ENCODE results near the gene ACAD8.

Gene ACAD8

GRCh38 chr11:134312223-134312622, 58.9 kb downstream of the ACAD8 start:
- no peak for TF ChIP-seq PATZ1 (CRISPR knock-in tag; IDR thresholded peaks at IDR 0.05; ENCODE audit: borderline replicate concordance)
- no peak for TF ChIP-seq GLIS3 (CRISPR knock-in tag; IDR thresholded peaks at IDR 0.05)
- TF ChIP-seq ZFP3 (CRISPR knock-in tag; IDR thresholded peaks at IDR 0.05), result no peak
- TF ChIP-seq POU6F1 (CRISPR knock-in tag; IDR thresholded peaks at IDR 0.05; ENCODE audit: borderline replicate concordance, low read depth), result no peak
- no peak for TF ChIP-seq ISL1 (CRISPR knock-in tag; IDR thresholded peaks at IDR 0.05)
- TF ChIP-seq ZFP30 (CRISPR knock-in tag; IDR thresholded peaks at IDR 0.05), result no peak
- TF ChIP-seq TSHZ2 (CRISPR knock-in tag; IDR thresholded peaks at IDR 0.05), result no peak
- TF ChIP-seq BACH2 (CRISPR knock-in tag; IDR thresholded peaks at IDR 0.05; ENCODE audit: borderline replicate concordance), result no peak
- TF ChIP-seq ZNF8 (CRISPR knock-in tag; IDR thresholded peaks at IDR 0.05), result no peak
- no peak for TF ChIP-seq ZC3H10 (CRISPR knock-in tag; IDR thresholded peaks at IDR 0.05)
- TF ChIP-seq TCF4 (CRISPR knock-in tag; IDR thresholded peaks at IDR 0.05; ENCODE audit: borderline replicate concordance), result no peak
- ATAC-seq, result no peak

- no peak for ATAC-seq
- TF ChIP-seq ZFP3 (CRISPR knock-in tag; IDR thresholded peaks at IDR 0.05), result no peak
- TF ChIP-seq ZNF8 (CRISPR knock-in tag; IDR thresholded peaks at IDR 0.05), result no peak
- no peak for TF ChIP-seq ISL1 (CRISPR knock-in tag; IDR thresholded peaks at IDR 0.05)
- no peak for TF ChIP-seq POU6F1 (CRISPR knock-in tag; IDR thresholded peaks at IDR 0.05; ENCODE audit: borderline replicate concordance, low read depth)
- no peak for TF ChIP-seq ZFP30 (CRISPR knock-in tag; IDR thresholded peaks at IDR 0.05)
- no peak for TF ChIP-seq BACH2 (CRISPR knock-in tag; IDR thresholded peaks at IDR 0.05; ENCODE audit: borderline replicate concordance)
- no peak for TF ChIP-seq TCF4 (CRISPR knock-in tag; IDR thresholded peaks at IDR 0.05; ENCODE audit: borderline replicate concordance)
These were observed 59.4 kb downstream of the ACAD8 start for GRCh38 chr11:134312807-134313206.

GRCh38 chr11:134313379-134313778, 60.0 kb downstream of the ACAD8 start:
- no peak for ATAC-seq
- TF ChIP-seq ZNF70 (CRISPR knock-in tag; IDR thresholded peaks at IDR 0.05), result no peak
- TF ChIP-seq PPARA (CRISPR knock-in tag; IDR thresholded peaks at IDR 0.05; ENCODE audit: borderline replicate concordance), result no peak

GRCh38 chr11:134313821-134314607, 60.6 kb downstream of the ACAD8 start:
- TF ChIP-seq ZFP3 (CRISPR knock-in tag; IDR thresholded peaks at IDR 0.05) (no peak), PATZ1 (CRISPR knock-in tag; IDR thresholded peaks at IDR 0.05; ENCODE audit: borderline replicate concordance) (no peak), RARB (CRISPR knock-in tag; IDR thresholded peaks at IDR 0.05) (no peak), ESRRG (CRISPR knock-in tag; IDR thresholded peaks at IDR 0.05) (no peak), TOX (CRISPR knock-in tag; IDR thresholded peaks at IDR 0.05; ENCODE audit: borderline replicate concordance) (no peak), ZFP30 (CRISPR knock-in tag; IDR thresholded peaks at IDR 0.05) (no peak), ZNF565 (CRISPR knock-in tag; conservative IDR thresholded peaks at IDR 0.05; ENCODE audit: low read depth) (no peak), CSDC2 (CRISPR knock-in tag; IDR thresholded peaks at IDR 0.05) (no peak), ARNTL (CRISPR knock-in tag; IDR thresholded peaks at IDR 0.05; ENCODE audit: borderline replicate concordance, low read depth) (no peak), CREB5 (CRISPR knock-in tag; IDR thresholded peaks at IDR 0.05; ENCODE audit: low read depth) (no peak)
- no peak for ATAC-seq

Measured in SK-N-SH treated with all-trans-retinoic acid at 6 μM for 48 hours (cell line).